GM18517 (cell line): Measurements from ENCODE around the gene RBM45.
"Not testable (repeated sequence)": the region's sequence is repeated elsewhere in the genome, so short reads cannot be mapped to it uniquely, and the experiment has no call there.

Source experiments
- ATAC-seq: cut with Tn5 transposase; IDR thresholded peaks from one replicate; pipeline ENCODE4 v1.9.1; 2021; ENCODE audit warnings: mild to moderate bottlenecking, moderate library complexity; ENCODE audit not compliant: unreplicated experiment

Gene RBM45, protein sequence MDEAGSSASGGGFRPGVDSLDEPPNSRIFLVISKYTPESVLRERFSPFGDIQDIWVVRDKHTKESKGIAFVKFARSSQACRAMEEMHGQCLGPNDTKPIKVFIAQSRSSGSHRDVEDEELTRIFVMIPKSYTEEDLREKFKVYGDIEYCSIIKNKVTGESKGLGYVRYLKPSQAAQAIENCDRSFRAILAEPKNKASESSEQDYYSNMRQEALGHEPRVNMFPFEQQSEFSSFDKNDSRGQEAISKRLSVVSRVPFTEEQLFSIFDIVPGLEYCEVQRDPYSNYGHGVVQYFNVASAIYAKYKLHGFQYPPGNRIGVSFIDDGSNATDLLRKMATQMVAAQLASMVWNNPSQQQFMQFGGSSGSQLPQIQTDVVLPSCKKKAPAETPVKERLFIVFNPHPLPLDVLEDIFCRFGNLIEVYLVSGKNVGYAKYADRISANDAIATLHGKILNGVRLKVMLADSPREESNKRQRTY

DNA sequence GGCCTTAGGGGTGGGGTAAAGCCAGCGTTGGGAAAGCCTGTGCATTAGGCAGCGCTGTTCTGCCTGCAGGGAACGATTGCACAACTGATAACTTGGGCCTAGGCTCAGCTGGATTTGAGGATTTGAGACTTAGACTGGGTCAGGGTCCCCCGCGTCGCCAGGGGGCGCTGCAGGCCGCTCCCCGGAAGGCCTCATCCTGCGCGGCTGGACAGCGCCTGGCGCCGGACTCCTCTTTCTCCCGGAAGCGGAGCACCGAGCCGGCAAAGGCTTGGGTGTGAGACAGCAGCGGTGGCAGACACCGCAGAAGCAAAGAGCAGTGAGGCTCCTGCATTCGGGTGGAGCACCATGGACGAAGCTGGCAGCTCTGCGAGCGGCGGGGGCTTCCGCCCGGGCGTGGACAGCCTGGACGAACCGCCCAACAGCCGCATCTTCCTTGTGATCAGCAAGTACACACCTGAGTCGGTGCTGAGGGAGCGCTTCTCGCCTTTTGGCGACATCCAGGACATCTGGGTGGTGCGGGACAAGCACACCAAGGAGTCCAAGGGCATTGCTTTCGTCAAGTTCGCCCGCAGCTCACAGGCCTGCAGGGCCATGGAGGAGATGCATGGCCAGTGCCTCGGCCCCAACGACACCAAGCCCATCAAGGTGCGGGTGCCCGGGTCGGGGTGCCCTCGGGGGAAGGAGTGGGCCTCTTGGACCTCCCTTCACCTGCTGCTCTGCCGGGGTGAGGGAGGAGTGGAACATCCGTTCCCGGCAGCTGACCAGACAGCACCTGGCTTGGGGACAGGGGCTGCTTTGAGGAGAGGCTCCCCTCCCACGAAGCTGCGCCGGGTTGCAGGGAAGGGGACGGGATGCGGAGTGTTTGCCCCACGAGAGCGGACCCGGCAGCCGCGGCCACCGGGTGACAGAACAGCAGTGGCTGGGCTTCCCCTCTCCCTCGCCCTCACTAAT is at the start of gene RBM45:
Gene RBM45 (plus strand): TSS at position 236 of the 951 bp plus-strand sequence. CDS start 110 bp downstream, at position 346.
- ATAC-seq, result peak; percentile 82

DNA sequence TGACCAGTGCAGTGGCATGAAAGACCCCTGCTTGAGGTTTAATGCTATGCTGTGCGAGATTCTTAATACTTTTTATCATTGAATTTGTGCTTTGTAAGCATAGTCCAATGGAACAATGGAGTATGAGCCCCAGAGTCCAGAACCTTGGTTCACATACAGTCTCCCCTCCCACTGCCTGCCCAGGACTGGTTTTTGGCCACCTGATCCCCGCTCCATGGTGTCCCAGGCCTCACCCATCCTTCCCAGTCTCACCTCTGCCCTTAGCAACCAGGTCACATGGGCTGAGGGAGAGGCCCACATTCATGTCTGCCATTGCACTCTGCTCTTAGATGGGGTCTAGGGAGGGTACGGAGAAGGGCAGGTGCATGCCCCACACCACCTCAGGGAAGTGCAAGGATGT is 45.9 kb upstream of the RBM45 start:
- no peak for ATAC-seq

DNA sequence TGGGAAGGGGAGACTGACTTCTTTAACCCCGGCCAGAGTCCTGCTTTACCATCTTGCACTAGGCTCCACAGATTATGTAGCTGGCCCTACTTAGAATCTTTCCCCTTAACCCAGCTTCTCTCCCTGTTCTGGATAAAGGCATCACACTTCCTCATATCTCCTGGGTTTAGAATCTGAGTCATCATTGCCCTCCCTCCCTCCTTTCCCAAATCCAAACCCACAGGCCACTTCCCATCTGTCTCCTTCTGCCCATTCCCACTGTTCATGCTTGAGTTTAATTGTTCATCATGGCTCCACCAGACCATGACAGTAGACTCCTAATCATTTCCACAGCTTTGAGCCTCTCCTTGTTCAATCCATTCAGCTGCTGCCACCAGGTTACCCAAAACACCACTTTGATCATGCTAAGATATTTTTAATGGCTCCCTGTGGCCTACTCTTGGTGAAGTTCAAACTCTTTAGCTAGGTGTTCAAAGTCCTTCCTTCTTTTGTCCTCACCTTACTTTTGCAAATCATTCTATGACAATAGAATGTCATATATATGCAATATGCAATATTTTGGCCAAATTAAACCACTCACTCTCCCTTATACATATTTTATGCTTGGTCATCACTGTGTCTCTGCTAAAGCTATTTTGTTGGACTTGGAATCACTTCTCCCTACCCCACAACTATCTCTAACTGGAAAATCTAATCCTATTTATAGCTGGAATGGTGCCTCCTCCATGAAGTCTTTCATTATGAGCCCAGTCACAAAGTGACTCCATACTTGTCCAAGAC is 45.2 kb upstream of the RBM45 start:
- ATAC-seq, result no peak

DNA sequence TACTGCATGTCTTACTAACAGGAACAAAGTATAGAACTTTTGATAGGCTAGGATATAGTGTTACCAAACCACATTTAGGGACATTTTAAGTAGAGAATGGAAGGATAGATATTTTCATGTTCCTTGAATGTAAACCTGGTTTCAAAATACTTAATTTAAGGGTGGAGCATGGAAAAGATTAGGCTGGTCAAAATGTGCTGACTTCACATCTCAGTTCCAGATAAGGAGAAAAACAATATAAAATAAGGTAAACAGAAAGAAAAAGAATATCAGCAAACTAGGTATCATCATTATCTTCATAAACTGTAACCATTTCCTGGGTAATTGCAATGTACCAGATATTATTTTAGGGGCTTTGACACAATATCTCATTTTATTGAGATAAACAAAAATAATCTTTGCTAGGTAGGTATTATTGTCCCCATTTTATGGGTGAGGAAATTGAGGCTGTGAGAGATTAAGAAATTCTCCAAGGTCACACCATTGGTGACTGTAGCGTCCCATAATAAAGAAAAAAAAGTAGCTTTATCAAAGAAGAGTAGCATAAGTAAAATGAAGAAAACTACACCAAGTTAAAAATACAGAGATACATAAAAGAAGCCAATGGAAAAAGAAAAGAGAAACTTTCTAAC is 43.3 kb upstream of the RBM45 start:
- ATAC-seq, result no peak

DNA sequence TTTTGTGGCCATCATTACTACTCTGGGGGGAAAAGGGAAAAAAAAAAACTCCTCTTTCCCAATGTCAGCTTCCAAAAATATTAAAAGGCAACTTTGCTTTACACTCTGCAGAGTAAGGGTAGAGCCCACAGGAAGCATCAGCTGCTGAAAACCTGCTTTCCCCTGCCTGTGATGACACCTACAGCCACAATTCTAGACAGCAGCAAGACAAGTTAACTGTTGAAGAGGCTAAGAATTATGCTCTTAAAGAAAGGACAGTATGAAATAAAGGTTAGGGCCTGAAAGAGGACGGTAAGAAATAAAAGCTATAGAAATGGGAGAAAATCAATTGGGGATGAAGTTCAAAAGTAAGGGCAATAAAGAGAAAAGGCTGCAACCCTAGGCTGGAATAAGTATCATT is 42.7 kb upstream of the RBM45 start:
- ATAC-seq, result no peak

DNA sequence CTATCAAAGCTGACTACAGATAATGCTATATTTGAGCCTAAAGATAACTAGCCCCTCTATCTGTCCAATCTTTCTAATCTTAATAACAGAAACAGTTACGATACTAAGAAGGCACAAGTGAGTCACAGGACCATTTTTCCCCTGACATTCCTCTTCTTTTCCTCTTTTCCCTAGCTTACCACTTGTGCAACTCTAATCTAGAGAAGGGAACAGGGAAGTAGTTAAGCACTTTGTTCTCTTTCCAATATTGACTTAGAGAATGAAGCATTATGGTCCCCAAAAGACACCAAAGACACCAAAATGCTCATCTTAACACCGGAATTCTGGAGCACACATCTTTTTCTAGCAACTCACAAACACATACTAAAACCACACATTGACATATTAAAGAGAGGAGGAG is 41.4 kb upstream of the RBM45 start:
- no peak for ATAC-seq

DNA sequence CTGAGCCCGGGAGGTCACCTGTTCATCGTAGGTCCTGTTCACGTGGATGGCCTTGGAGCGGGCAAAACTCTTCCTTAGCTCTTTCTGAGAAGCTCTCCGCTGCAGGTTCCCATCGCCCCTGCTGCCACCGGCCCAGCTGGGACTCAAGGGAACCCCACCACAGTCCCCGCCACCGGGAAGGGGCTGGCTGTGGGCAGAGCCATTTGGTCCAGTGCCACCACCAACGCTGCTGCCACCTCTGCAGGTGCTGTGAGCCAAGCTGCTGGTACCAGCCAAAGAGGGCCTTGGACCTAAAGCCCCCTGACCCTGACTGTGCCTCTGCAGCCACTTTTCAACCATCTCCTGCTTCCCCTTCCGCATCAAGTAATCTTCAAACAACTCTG is 40.2 kb upstream of the RBM45 start:
- no peak for ATAC-seq

DNA sequence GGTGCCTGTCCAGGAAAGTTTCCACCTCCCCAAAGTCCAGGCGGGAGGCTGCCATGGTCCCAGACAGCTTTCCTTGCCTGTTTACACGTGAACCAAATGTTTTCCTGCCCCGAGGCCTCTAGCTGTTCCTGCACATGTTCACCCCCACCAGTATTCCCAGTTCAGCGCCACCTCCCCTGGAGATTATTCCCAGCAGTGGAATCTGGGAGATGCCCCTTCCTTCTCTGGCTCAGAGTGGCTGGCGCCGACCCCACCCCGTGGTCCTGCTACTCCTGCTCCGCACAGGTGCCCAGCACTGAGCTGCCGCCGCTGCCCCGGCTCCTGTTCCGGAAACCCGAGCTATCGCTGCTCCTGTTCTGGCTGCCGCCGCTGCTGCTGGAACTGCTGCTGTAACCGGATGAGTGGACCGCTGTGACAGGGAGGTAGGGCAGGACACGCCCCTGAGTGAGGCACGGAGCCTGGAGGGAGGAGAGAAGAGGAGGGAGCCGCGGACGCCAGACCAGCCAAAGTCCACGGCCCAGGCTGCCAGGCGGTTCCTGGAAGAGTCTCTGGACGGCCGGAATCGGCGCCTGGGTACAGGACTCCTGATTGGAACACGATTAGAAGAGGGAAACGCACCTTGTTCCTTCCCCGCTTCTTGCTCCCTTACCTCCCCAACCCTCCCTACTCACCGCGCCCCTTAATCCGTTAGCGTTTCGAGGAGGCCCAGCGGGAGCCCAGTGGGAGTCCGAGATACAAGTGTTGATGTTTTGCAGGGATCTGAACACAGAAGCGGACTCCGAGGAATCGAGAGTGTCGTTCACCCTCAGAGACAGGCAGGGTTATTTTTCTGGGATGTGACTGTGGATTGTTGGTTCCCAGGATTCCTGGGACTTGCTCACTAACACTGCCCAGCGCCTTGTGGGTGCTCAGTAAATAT is 39.6 kb upstream of the RBM45 start, which contains the start of gene PDE11A:
Gene PDE11A (minus strand): TSS at position 395 of the 919 bp plus-strand sequence. CDS start 340 bp downstream, at position 55.
- ATAC-seq, result no peak

DNA sequence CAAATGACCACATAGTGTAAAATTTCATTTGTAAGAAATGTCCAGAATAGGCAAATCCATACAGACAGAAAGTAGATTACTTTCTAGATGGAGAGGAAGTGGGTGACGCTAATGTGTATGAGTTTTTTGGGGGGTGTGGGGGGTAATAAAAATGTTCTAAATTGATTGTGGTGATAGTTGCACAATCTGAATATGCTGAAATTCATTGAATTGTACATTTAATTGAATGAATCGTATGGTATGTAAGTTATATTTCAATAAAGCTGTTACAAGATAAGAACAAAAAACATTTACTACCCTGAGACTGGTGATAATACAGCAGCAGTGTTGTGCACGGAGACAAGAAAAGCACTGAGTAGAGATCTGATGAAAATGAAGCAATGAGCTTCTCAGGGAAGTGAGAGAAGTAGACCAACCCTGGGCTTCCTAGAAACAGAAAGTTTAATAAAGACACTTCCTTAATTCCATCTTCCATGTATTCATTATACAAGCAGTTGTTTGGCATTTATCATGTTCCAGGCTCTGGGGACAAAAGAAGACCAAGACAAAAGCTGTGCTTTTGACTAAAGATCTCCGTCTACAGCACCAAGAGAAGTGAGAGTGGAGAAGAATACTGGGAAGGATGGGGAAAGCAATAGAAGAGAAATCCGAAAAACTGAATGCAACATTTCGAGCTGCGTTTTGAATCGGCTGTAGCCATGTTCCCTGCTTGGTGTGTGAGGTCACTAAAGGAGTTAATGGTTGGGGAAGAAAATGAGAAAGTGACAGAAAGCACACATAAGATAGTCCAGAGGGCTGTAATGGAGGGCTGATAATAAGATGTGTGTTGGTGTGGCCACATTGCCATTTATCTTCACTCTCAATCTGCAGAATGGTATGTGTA is 37.9 kb upstream of the RBM45 start:
- ATAC-seq, result no peak

DNA sequence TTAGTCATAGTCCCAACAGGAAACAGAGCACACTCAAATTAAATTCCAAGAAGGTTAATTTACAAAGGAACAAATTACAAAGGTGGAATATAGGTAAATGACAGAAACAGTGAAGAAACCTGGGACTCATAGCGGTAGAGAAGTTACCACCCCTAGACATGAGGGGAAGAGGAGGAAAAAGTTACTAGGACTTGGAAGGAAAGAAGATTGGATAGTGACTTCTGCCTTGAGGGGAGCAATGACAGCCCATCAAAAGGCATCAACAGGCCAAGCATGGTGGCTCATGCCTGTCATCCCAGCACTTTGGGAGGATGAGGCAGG is 37.3 kb upstream of the RBM45 start:
- ATAC-seq, result no peak

DNA sequence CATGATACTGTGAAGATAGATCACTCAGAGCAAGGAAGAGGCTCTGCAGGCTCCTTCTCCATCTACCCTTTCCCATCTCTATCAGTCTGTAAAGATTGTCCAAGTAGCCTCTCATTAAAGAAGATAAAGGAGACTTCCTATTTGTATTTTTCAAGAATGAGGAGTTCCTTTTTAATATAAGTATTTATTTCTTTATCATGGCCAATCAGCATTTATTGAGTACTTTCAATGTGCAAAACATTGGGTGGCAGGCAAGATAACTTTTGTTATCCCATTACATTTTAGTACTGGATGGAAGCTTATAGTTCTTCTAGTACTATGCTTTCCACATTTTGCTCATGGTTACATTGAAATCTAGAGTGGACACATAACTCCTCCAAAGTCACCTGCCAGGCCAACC is 36.1 kb upstream of the RBM45 start:
- ATAC-seq, result no peak

DNA sequence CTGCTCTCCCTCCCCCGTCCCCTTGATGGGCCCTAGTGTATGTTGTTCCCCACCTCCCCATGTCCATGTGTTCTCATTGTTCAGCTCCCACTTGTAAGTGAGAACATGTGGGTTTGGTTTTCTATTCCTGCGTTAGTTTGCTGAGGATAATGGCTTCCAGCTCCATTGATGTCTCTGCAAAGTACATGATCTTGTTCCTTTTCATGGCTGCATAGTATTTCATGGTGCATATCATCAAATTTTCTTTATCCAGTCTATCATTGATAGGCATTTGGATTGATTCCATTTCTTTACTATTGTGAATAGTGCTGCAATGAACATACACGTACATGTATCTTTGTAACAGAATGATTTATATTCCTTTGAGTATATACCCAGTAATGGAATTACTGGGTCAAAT is 33.0 kb upstream of the RBM45 start:
- not testable (repeated sequence) for ATAC-seq

DNA sequence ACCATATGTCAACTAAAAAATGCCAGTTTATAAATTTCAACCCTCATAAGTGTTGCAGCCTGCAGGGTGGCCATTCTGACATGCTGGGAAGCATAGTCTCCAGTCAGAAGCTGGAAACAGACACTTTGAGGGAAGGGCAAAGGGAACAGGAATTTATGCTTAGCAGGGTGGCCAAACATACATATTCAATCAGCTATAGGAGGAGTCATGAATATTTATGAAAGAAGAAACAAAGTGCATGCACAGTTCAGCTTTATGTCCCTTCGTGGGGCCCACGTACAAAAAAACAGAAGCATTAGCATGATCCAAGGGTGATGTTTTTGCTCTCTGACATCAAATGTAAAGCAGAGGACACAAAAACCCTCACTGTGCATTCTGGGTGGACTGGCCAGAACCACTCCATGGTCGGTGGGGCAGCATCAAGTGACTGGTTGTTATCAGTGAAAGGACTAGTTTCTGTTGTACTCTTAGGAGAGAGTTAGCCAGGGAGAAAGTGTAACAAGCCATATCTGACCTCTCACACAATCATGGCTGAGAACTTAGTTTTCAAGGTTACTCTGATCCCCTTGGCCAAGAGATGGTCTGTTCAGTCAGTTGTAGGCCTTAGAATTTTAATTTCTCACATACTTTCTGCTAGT is 29.7 kb upstream of the RBM45 start:
- ATAC-seq, result no peak

DNA sequence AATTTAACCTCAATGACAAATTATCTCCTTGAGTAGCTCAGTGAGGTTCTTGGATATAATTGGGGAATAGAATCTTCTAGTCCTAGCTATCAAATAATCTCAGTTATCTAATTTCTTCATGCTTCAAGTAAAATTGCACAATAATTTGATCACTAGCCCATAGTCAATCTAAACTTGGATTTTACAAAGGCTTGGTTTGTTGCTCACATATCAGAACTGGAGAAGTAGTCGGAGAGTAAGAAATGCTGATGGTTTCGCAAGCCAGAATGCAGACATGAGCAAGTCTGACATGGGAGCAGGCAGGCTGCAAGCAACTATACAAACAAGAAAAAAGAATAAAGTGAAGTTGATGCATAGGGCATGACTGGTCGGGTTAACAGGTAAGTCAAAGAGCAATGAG is 28.0 kb upstream of the RBM45 start:
- no peak for ATAC-seq

DNA sequence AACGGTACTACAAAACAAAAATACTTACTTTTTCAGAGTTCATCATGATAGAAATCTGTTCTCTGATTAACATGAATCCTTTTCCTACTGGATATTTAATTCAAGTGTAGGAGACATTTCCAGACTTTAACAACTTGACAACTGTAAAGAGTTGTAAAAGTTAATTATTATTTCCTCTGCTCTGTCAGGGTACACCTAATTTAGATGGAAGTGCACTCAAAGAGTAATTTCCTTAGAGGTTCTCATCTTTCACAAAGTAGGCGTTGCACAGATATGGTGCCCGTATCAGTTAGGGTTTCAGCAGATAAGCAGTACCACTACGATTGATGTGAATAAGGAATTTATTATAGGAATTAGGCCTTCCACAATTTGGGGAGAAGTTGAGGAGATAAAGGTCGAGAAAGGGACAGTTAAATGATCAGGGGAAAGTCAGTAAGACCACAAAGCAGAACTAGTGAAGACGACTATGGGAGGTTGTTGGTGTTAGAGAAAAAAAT is 23.4 kb upstream of the RBM45 start:
- no peak for ATAC-seq

DNA sequence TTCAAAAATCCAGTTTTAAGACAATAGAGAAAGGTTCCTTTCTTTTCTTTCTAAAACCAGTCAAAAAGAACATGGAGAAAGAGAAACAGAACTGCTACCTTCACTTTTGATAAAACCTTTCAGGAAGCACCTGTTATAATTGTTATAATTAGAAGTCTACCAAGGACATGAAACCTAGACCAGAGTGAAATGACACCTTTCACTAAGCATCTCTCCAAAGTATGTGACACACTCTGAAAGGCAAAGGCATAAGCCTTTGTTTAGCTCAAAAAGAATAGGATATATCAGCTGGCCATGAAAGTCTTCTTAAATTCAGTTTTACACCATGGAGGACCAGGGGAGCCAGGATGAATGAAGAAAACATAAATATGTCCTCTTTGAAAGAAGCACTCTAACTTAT is 18.8 kb upstream of the RBM45 start:
- ATAC-seq, result no peak

DNA sequence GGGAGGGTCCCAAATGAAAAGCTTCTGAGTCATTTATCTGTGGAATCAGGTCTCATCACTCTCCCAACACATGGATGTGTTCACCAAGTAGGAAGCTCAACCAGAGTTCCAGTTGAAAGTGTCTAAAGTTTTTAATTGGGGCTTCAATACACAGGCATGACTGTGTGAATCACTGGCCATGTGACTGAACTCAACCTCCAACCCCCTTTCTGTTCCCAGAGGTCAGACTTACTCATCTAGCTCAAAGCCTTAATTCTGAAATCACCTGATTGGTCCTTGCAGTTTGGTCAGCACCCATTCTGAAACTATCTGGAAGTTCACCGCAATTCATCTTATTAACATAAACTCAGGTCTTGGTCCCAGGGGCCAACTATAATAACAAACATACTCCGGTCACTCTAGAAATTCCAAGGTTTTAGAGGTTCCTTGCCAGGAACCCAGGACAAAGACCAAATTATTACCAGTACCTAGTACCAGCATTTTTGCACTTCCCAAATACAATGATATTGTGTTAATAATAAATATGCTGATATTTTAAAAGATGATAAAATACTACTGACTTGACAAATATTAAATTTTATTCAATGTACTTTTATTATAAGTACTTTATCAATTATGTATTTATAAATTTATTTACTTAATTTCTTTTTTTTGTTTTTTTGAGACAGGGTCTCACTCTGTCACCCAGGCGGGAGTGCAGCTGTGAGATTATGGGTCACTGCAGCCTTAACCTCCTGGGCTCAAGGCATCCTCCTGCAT is 10.7 kb upstream of the RBM45 start:
- ATAC-seq, result no peak
